Activated naive CD4-positive, alpha-beta T cell treated with anti-CD3 and anti-CD28 coated beads, Interleukin-2, amount 10 ng/mL, durations not matched to agents 7 days and 5 days (primary cell): ENCODE results near the gene ROR1.

Experiments used
- CTCF ChIA-PET: fragments of 350-600 bp; sonication (Branson Sonifier 250); formaldehyde crosslinking; loops from one replicate; lab custom pipeline; 2021; ENCODE audit warnings: antibody characterized with exemption; lab: Charles Lee
- DNase-seq: peaks from one replicate; pipeline ENCODE4 v3.0.0-alpha.2; 2020
- H3K27ac Mint-ChIP-seq: one replicate; pipeline ENCODE4 v1.8.0; 2021; ENCODE audit warnings: mild to moderate bottlenecking, moderate library complexity, mixed read lengths
- H3K27me3 Mint-ChIP-seq: one replicate; pipeline ENCODE4 v1.8.0; 2021; ENCODE audit warnings: mild to moderate bottlenecking, mixed read lengths
- H3K36me3 Mint-ChIP-seq: one replicate; pipeline ENCODE4 v1.8.0; 2021; ENCODE audit warnings: mixed read lengths
- H3K4me1 Mint-ChIP-seq: one replicate; pipeline ENCODE4 v1.8.0; 2021; ENCODE audit warnings: mixed read lengths
- H3K4me3 Mint-ChIP-seq: one replicate; pipeline ENCODE4 v1.8.0; 2021; ENCODE audit warnings: mild to moderate bottlenecking, moderate library complexity, mixed read lengths
- H3K9me3 Mint-ChIP-seq: one replicate; pipeline ENCODE4 v1.8.0; 2021; ENCODE audit warnings: mixed read lengths

Gene ROR1

GRCh38 chr1:64136296-64136695 is 362.5 kb downstream of the ROR1 start:
- CTCF ChIA-PET = interaction anchor here (0.7 to 5.2 kb wide), 8 partner anchors 8 to 560 kb away, joined by 3 to 45 read pairs (median 4); no protein-coding TSS in a partner anchor
- H3K4me1 Mint-ChIP-seq = no peaks in the 10 kb centered on the region
- H3K27me3 Mint-ChIP-seq = no peaks in the 10 kb centered on the region
- H3K4me3 Mint-ChIP-seq = no peak overlapping the region
- no peaks in the 10 kb centered on the region for H3K9me3 Mint-ChIP-seq
- H3K36me3 Mint-ChIP-seq = no peaks in the 10 kb centered on the region
- no peak for DNase-seq
- H3K27ac Mint-ChIP-seq = no peak overlapping the region

- H3K4me1 Mint-ChIP-seq = no peaks in the 10 kb centered on the region
- H3K4me3 Mint-ChIP-seq = no peak overlapping the region
- H3K36me3 Mint-ChIP-seq = no peaks in the 10 kb centered on the region
- H3K9me3 Mint-ChIP-seq = no peaks in the 10 kb centered on the region
- DNase-seq = peak; percentile 82
- no peaks in the 10 kb centered on the region for H3K27me3 Mint-ChIP-seq
- CTCF ChIA-PET = interaction anchor here (0.5 to 5.2 kb wide), 32 partner anchors 11 to 561 kb away, joined by 3 to 45 read pairs (median 4); partner anchors contain the start of gene ROR1
- H3K27ac Mint-ChIP-seq = no peak overlapping the region
Observed at GRCh38 chr1:64136752-64137411, 363.1 kb downstream of the ROR1 start.

- no peak overlapping the region for H3K4me3 Mint-ChIP-seq
- DNase-seq = no peak
- CTCF ChIA-PET = interaction anchor here (0.5 to 5.2 kb wide), 32 partner anchors 11 to 561 kb away, joined by 3 to 45 read pairs (median 4); partner anchors contain the start of gene ROR1
- H3K27ac Mint-ChIP-seq = no peak overlapping the region
- no peaks in the 10 kb centered on the region for H3K4me1 Mint-ChIP-seq
- no peaks in the 10 kb centered on the region for H3K27me3 Mint-ChIP-seq
- no peaks in the 10 kb centered on the region for H3K9me3 Mint-ChIP-seq
- H3K36me3 Mint-ChIP-seq = no peaks in the 10 kb centered on the region
Observed at GRCh38 chr1:64137412-64137803, 363.6 kb downstream of the ROR1 start.

- Mint-ChIP-seq H3K36me3 (no peaks in the 10 kb centered on the region), H3K4me3 (no peak overlapping the region), H3K27ac (no peak overlapping the region), H3K9me3 (no peaks in the 10 kb centered on the region), H3K27me3 (no peaks in the 10 kb centered on the region), H3K4me1 (no peaks in the 10 kb centered on the region)
- no peak for DNase-seq
- CTCF ChIA-PET = interaction anchor here (5.2 kb wide), 1 partner anchor 448 kb away, joined by 45 read pairs; no protein-coding TSS in a partner anchor
Observed at GRCh38 chr1:64139877-64140276, 366.1 kb downstream of the ROR1 start.

GRCh38 chr1:64140596-64140995 is 366.8 kb downstream of the ROR1 start:
- Mint-ChIP-seq H3K27ac (no peak overlapping the region), H3K4me3 (no peak overlapping the region), H3K4me1 (no peaks in the 10 kb centered on the region), H3K9me3 (no peaks in the 10 kb centered on the region), H3K36me3 (no peaks in the 10 kb centered on the region), H3K27me3 (no peaks in the 10 kb centered on the region)
- no peak for DNase-seq
- CTCF ChIA-PET = interaction anchor here (5.2 kb wide), 1 partner anchor 449 kb away, joined by 45 read pairs; no protein-coding TSS in a partner anchor

GRCh38 chr1:64147045-64147724 is 373.4 kb downstream of the ROR1 start:
- CTCF ChIA-PET = no interaction called here

GRCh38 chr1:64147759-64148158 is 373.9 kb downstream of the ROR1 start:
- no peak for DNase-seq
- Mint-ChIP-seq H3K4me1 (no peaks in the 10 kb centered on the region), H3K9me3 (no peaks in the 10 kb centered on the region), H3K27ac (no peak overlapping the region), H3K27me3 (peaks cover 4% of the 10 kb centered on the region), H3K4me3 (no peak overlapping the region), H3K36me3 (no peaks in the 10 kb centered on the region)
- CTCF ChIA-PET = no interaction called here

More at GRCh38 chr1:64147045-64147724, 373.4 kb downstream of the ROR1 start:
- DNase-seq = no peak
- no peak overlapping the region for H3K4me3 Mint-ChIP-seq
- H3K36me3 Mint-ChIP-seq = no peaks in the 10 kb centered on the region
- H3K27ac Mint-ChIP-seq = no peak overlapping the region
- H3K4me1 Mint-ChIP-seq = no peaks in the 10 kb centered on the region
- no peaks in the 10 kb centered on the region for H3K9me3 Mint-ChIP-seq
- H3K27me3 Mint-ChIP-seq = peaks cover 4% of the 10 kb centered on the region

- CTCF ChIA-PET = interaction anchor here (1.4 kb wide), 1 partner anchor 13 kb away, joined by 7 read pairs; no protein-coding TSS in a partner anchor
- DNase-seq = no peak
- Mint-ChIP-seq H3K27me3 (peaks cover 4% of the 10 kb centered on the region), H3K9me3 (no peaks in the 10 kb centered on the region), H3K4me1 (no peaks in the 10 kb centered on the region), H3K27ac (no peak overlapping the region), H3K4me3 (no peak overlapping the region), H3K36me3 (no peaks in the 10 kb centered on the region)
Observed at GRCh38 chr1:64150266-64150665, 376.4 kb downstream of the ROR1 start.

- DNase-seq = no peak
- H3K27me3 Mint-ChIP-seq = peaks cover 4% of the 10 kb centered on the region
- no peak overlapping the region for H3K4me3 Mint-ChIP-seq
- H3K4me1 Mint-ChIP-seq = no peaks in the 10 kb centered on the region
- H3K9me3 Mint-ChIP-seq = no peaks in the 10 kb centered on the region
- CTCF ChIA-PET = interaction anchor here (1.4 kb wide), 1 partner anchor 13 kb away, joined by 7 read pairs; no protein-coding TSS in a partner anchor
- no peaks in the 10 kb centered on the region for H3K36me3 Mint-ChIP-seq
- H3K27ac Mint-ChIP-seq = no peak overlapping the region
Observed at GRCh38 chr1:64150729-64151230, 377.0 kb downstream of the ROR1 start.

- Mint-ChIP-seq H3K36me3 (no peaks in the 10 kb centered on the region), H3K4me3 (no peak overlapping the region), H3K27me3 (no peaks in the 10 kb centered on the region), H3K27ac (no peak overlapping the region), H3K4me1 (no peaks in the 10 kb centered on the region), H3K9me3 (no peaks in the 10 kb centered on the region)
- CTCF ChIA-PET = no interaction called here
- no peak for DNase-seq
Observed at GRCh38 chr1:64155278-64155677, 381.5 kb downstream of the ROR1 start.

GRCh38 chr1:64161357-64161941 is 387.6 kb downstream of the ROR1 start:
- Mint-ChIP-seq H3K4me1 (no peaks in the 10 kb centered on the region), H3K36me3 (no peaks in the 10 kb centered on the region)
- DNase-seq = no peak

GRCh38 chr1:64162151-64162550 is 388.3 kb downstream of the ROR1 start:
- H3K36me3 Mint-ChIP-seq = no peaks in the 10 kb centered on the region
- H3K27ac Mint-ChIP-seq = no peak overlapping the region
- no peak for DNase-seq
- CTCF ChIA-PET = interaction anchor here (0.7 kb wide), 1 partner anchor 470 kb away, joined by 3 read pairs; no protein-coding TSS in a partner anchor
- H3K27me3 Mint-ChIP-seq = peaks cover 10% of the 10 kb centered on the region
- no peak overlapping the region for H3K4me3 Mint-ChIP-seq
- H3K4me1 Mint-ChIP-seq = no peaks in the 10 kb centered on the region
- H3K9me3 Mint-ChIP-seq = no peaks in the 10 kb centered on the region

More at GRCh38 chr1:64161357-64161941, 387.6 kb downstream of the ROR1 start:
- Mint-ChIP-seq H3K9me3 (no peaks in the 10 kb centered on the region), H3K27ac (no peak overlapping the region), H3K4me3 (no peak overlapping the region), H3K27me3 (peaks cover 10% of the 10 kb centered on the region)
- CTCF ChIA-PET = no interaction called here

- H3K4me1 Mint-ChIP-seq = no peaks in the 10 kb centered on the region
- H3K9me3 Mint-ChIP-seq = no peaks in the 10 kb centered on the region
- no peak for DNase-seq
- H3K4me3 Mint-ChIP-seq = no peak overlapping the region
- no peak overlapping the region for H3K27ac Mint-ChIP-seq
- H3K36me3 Mint-ChIP-seq = no peaks in the 10 kb centered on the region
- H3K27me3 Mint-ChIP-seq = peaks cover 10% of the 10 kb centered on the region
- CTCF ChIA-PET = interaction anchor here (0.7 kb wide), 1 partner anchor 471 kb away, joined by 3 read pairs; no protein-coding TSS in a partner anchor
Observed at GRCh38 chr1:64162804-64163203, 389.0 kb downstream of the ROR1 start.

- CTCF ChIA-PET = no interaction called here
- H3K4me3 Mint-ChIP-seq = no peak overlapping the region
- no peaks in the 10 kb centered on the region for H3K9me3 Mint-ChIP-seq
- H3K27me3 Mint-ChIP-seq = peaks cover 10% of the 10 kb centered on the region
- no peak for DNase-seq
- no peaks in the 10 kb centered on the region for H3K36me3 Mint-ChIP-seq
- H3K4me1 Mint-ChIP-seq = no peaks in the 10 kb centered on the region
- no peak overlapping the region for H3K27ac Mint-ChIP-seq
Observed at GRCh38 chr1:64163431-64163830, 389.6 kb downstream of the ROR1 start.
